HT1080 (cell line): ENCODE data around the gene HSD11B2. TPM values are rescaled to one million over a fixed set of nuclear protein-coding genes. Genes with fewer than 3 reads are reported as not detected.
A peak's percentile ranks its signal among the peaks of the same experiment; 100 is the strongest.

Source experiments
- DNase-seq: peaks from one replicate; pipeline ENCODE4 v3.0.0-alpha.2; 2015; ENCODE audit warnings: low read depth
- total RNA-seq: library from RNA; depleted of rRNA; stranded (reverse); fragments of >200 nt; shearing (Covaris generic); gene quantifications from 2 replicates; pipeline ENCODE4 v1.2.3, GENCODE V29; 2014

HSD11B2 gene
- total RNA-seq, 1 experiment from 2014 or later = 1.0 TPM

DNA sequence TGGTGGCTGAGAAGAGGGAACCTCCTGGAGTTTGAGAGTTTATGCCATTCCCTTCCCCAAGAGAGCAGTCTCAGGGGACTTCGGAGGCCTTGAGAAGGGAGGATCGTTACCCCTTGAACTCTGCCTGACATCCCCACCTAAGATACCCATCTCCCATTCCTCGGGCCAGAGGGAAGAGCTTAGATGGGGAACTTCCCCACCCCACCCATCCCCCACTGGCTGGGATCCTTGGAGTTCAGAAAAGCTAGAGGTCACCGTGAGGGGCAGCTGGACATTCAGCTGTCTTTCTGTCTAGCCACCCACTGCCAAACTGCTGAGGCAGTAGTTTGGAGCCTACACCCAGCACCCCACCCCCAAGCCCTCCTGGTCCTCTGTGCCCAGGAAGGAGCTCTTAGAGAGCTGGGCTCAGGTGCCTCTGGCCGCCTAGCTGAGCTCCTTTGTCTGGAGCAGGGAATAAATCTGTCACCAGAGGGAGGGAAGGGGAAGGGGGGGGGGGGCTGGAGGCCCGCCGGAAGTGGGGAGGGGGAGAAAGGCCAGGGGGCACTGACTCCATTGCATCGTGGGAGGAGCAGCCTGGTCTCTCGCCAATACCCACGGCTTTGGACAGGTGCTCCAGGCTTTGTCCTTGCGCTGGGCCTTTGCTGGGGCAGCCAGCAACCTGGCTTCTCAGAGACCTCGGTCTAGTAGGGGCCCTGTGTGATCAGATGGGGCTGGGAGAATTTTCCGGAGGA lies 1.0 kb downstream of the HSD11B2 start:
- no peak for DNase-seq

DNA sequence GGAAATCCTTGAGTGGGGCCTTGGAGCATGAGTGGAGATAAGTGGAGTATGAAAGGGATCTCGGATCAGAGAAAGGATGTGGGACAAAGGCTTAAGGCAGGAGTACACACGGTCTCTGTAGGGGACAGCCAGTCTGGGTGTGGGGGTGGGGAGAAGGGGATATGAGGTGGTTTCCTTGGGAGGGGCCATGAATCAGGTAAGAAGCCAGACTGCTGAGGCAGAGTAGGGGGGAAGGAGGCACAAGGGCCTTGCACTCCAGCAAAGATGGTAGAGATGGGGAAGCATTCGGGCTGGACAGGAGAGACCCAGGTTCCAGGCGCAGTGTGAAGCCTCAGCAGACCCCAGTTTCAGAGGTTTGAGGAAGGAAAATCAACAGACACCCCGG lies 1.6 kb downstream of the HSD11B2 start:
- no peak for DNase-seq

DNA sequence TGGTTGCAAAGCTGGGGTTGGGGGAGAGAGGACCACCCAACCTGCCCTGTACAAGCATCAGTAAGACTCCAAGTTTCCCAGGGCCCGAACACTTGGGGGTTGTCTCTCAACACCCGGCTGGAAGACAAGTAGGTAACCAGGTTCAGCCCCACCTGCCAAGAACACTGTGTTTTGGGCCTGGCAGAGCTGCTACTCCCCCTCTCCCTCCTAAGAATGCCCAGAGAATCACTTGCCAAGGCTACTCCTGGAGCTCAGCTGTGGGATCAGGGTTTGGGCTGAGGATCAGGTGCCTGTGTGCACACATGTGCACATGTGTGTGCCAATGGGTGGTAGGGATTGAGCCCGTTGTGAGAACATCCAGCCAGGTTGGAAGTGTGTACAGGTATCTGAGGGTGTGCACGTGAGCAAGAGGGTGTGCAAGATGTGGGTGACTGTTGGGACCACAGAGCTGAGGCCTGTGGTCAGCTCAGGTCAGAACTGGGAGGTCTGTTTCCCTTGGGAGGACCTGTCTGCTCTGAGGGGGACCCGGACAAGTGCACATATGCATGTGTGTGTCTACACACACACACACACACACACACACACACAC lies 2.3 kb downstream of the HSD11B2 start:
- no peak for DNase-seq

DNA sequence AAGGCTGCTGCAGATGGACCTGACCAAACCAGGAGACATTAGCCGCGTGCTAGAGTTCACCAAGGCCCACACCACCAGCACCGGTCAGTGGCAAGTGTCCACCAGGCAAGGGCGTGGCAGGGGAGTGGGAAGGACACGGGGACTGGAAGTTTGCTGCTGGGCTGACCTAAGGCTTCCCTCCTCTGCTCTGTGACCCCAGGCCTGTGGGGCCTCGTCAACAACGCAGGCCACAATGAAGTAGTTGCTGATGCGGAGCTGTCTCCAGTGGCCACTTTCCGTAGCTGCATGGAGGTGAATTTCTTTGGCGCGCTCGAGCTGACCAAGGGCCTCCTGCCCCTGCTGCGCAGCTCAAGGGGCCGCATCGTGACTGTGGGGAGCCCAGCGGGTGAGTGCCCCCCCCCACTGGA lies 4.8 kb downstream of the HSD11B2 start:
- no peak for DNase-seq

DNA sequence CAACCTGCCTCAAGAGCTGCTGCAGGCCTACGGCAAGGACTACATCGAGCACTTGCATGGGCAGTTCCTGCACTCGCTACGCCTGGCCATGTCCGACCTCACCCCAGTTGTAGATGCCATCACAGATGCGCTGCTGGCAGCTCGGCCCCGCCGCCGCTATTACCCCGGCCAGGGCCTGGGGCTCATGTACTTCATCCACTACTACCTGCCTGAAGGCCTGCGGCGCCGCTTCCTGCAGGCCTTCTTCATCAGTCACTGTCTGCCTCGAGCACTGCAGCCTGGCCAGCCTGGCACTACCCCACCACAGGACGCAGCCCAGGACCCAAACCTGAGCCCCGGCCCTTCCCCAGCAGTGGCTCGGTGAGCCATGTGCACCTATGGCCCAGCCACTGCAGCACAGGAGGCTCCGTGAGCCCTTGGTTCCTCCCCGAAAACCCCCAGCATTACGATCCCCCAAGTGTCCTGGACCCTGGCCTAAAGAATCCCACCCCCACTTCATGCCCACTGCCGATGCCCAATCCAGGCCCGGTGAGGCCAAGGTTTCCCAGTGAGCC lies 5.8 kb downstream of the HSD11B2 start:
- DNase-seq = no peak

DNA sequence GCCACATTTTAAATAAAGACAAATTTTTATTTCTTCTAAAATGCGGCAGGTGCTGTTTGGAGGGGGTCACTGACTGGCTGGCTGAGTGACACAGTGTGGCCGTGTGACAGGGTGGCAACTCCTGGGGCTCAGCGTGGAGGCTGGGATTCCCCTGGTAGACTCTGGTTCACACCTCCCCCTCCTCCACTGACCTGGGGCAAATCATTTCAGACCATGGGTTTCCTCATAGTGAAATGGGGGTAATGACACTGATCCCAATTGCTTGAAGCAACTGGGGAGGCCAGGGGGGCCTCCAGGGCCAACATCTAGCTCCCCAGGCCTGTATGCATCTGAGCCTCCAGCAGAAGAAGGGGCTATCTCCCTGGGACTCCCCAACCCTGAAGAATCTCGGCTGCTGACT lies 6.6 kb downstream of the HSD11B2 start:
- DNase-seq = no peak

DNA sequence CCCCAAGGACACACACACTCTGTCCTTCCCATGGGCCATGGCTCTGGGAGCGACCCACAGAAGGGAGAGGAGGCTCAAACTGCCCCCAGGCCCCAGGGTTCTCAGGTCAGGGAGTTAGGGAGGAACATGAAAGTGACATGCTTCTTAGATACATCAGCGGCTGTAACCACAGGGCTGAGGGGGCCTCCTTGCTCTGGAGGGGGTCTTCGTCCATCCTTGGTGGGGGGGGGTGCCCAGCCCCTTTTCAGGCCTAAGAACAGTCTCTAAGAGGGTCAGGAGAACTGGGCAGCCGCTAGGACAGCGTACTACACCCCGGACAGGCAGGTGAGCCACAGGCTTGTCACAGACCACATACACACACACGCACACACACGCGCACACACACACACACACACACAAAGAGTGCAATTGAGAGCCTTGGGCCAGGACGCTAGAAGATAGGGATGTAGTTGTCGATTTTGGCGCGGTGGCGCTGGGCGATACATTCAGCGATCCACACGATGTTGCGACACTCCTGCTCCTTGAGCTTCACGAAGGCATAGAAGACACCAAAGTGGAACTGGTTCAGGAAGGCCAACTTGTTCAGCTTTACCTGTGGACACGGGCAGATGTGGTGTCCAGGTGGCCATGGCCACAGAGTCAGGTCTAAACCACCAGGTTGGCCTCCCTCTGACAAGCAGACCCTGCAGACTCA lies 7.3 kb downstream of the HSD11B2 start:
- no peak for DNase-seq

DNA sequence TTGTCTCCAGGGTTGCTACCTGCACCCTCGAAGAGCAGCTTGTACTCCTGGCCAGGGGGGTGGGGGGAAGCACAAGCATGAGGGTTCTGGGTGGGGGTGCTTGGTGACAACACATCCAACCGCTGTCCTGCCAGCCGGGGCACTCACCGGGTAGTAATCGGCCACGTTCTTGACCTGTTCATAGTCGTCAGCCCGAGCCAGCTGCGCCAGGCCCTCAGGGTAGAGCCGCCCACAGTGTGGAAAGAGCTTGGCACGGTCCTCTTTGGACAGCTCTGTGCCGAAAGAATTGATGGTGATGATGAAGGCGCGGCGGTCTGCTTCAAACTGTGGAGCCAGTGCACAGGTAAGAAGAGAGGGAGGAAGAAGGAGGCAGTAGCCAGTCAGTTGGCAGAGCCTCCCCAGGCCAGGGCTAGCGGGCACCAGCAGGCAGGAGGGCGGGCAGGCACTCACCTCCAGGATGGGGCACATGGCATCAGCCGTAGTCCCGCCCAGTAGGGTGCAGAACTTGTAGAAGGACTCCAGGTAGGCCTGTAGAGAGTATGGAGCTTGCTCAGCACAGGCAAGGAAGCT lies 8.0 kb downstream of the HSD11B2 start:
- DNase-seq = no peak

DNA sequence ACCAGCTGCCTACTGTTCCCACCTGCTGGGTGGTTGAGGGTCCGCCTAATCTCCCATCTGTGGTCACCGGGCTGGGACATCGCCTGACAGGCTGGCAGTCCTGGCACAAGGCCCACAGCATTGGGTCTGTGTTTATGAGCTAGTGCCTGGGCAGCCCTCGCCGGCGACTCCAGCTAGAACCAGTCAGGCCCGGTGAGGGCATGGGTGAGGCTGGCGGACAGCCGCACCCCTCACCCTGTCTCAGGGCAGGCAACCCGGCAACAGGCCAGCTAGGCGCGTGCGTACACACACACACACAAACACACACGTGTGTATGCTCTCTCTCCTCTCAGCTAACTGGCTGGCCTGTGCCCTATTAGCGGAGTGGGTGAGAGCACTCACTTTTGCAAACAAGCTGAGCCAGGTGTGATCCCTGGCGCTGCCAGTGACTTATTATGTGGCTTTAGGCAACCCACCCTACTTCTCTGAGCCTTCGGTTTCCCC lies 10.4 kb downstream of the HSD11B2 start:
- no peak for DNase-seq

DNA sequence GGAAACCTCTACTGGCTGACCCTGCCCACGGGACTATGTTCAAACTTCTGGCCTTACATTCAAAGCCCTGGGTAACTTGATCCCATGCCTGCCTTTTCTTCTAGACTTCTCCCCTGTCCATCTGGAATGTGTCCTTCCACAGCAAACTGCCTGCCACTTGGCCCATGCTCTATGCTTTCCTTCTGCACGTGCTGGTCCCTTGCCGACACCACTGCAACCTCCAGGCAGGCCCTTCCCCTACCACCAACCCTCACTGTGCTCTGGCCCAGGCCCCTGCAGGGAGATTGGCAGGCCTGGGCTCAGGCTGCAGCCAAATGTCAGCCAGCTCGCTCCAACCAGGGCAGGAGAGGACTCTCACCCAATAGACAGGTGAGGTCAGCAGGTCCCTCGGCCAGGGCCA lies 11.0 kb downstream of the HSD11B2 start:
- no peak for DNase-seq

DNA sequence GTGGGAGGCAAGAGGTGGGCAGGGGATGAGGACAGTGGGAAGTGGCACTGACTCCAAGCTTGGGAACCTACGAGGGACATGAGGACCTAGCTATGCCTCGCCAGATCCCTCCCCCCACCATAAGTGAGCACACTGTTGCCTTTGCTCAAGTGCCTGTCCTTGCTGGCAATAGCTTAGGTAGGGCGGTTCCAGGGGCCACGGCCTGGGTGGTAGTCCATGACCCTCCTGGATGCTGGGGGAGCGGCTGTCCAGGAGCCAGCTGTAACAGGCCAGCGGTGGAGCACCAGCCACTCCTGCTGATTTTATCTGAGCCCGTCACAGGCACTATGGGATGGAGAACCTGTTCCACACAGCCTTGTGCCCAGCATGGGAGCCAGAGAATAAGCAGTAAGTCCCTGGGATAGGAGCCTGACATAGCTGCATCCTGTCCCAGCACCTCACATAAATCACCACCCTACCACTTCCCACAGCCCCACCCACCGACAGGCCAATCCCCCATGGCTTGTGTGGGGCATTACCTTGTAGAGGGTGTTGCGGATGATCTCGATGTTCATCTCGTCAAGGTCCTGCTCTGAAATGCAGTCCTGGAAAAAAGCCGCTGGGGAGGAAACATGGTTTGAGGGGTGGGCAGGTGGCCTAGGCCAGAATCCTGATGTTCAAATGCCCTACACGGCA lies 11.8 kb downstream of the HSD11B2 start:
- DNase-seq = no peak

DNA sequence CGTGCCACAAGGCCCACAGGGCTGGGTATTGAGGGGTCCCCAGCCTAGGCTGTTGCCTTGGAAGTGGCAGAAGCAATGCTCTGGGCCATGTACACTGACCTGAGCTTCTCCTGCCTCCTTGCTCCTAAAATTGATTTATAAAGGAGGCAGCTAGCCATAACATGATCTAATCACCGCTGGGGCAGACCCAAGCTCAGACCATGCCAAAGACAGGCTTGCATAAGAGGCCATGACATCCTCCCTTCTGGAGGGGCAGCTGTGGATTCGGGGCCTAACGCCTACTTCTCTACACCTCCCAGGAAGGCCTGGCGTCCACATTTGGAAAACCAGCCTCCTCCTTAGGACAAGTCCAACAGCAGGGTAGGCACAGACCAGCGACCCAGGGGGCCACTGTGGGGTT lies 12.3 kb downstream of the HSD11B2 start:
- DNase-seq = no peak

DNA sequence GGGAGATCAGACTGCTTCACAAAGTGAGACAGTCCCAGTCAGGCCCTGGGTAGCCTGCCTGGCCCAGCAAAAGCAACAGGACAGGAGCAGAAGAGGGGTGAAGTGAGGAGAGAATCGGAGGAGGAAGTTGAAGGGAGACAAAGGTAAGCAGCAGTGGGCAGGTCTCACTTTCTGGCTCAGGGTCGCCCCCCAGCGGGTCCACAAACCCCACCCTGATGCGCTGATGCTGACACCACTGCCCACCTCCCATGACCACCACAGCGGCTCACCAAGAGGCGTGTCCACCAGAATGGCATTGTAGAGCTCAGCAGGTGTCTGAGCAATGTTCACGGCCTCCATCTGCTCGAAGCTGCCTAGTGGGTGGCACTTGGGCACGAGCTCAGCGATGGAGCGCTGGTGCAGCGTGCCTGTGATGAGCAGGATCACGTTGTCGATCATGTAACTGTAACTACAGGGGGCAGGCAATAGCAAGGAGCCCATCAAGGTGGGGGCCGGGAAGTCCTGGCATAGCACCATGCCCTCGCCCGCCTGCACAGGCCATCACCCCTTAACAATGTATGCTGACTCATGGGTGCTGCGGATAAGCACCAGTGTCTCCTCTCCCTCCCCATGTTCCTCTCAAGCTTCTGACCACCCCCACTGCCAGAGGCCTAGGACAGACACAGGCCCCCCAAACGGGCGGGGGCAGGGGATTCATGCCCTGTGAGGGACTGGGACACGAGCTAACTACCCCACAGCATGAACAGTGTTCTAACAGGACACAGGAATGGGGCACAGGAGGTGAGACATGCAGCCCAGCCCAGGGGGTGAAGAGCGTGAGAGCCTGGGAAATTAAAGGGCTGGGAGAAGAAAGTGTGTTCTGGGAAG lies 13.6 kb downstream of the HSD11B2 start:
- no peak for DNase-seq

DNA sequence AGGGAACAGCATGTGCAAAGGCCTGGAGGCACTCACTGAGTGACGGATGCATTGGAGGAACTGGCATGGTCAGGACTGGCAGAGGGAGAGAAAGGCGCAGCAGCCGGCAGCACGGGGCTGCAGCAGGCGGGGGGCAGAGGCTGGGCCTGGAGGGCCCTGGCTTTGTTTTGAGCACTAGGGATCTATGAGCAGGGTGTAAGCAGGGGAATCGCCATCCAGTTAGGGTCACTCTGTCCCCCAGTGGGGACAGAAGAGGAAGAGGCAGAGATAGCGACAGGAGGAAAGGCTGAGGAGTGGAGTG lies 14.2 kb downstream of the HSD11B2 start:
- DNase-seq = no peak

DNA sequence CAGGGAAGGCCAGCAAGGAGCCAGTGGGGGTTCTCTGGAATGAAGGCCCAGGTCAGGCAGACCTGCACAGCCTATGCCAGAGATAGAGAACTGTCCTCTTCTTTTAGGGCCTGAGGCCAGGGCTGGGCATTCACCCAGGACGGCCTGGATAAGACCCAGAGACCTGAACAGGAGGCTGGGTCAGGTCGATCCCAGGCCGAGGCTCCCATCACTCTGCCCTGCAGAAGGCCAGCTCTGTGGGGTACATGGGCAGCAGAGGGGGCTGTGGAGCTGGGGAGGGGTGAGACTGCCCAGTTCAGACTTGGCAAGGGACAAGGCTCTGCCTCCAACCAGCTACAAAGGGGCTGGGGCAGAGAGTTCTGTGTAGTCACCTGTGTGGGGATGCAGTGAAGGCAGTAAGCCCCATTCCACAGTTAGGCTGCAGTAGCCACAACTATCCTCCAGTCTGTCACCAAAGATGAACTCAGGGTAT lies 14.6 kb downstream of the HSD11B2 start:
- no peak for DNase-seq

DNA sequence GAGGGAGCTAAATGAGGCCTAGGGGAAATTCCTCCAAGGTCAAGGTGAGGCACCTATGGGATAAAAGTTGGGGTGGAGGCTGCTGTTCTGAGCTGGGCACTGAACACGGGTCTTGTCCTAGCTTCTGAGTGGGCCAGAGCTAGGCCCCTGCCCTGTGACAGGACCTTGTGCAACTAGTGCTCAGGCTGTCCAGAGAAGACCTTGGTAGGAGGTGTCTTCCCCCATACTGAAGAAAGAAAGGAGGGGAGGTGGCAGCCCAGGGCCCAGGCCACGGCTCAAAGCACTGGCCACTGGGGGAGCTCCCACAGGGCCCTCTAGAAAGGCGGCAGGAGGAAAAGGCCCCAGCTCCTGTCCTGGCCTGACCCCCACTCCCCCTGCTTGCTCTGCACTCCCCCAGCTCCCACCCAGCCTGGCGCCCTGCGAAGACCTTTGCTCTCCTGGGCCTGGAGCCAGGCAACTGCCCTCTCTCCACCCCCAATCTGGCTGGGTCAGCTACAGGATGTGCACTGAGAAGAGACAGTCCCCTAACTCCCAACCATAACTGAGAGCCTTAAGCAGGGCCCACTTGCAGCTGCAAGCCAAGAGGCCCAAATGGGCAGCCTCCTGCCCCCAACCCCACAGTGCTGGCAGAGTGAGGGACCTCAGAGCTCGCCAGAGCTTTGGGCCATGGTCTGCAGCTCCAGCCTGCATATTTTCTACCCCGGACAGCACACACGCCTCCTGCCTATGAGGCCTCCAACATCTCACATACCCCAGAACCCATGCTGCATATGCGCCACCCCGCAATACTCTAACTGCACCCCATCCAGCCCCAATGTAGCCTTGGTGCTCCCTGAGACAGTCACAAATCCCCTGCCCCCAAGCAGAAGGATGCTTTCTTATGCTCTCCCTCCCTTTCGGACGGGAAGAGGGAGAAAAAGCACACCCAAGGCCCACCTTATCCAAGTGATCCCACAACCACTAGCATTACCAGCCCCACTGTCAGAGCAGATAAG lies 15.3 kb downstream of the HSD11B2 start:
- no peak for DNase-seq

DNA sequence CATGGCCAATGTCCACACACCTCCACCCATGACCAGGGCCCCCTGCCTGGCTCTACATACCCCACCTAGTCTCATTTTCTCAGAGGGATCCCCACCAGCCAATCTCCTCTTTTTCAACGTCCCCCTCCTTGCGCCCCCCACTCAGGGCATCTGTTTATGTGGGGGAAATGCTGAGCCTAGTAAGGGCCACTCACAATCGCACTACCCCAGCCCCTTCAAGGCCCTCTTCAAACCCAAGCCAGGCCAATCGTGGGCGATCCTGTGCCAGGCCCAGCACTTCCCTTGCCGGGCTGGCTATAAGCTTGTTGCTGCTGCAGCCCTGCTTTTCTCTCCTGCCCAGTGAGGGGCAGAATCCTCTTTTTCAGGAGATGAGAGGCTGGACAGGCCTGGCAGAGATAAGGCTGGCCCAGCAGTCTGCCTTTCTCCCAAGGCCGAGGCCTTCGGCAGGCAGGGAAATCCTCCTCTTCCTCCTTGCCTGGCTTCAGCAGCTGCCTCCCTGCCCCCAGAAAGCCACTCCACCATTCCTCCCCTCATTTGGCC lies 16.1 kb downstream of the HSD11B2 start:
- DNase-seq = no peak

DNA sequence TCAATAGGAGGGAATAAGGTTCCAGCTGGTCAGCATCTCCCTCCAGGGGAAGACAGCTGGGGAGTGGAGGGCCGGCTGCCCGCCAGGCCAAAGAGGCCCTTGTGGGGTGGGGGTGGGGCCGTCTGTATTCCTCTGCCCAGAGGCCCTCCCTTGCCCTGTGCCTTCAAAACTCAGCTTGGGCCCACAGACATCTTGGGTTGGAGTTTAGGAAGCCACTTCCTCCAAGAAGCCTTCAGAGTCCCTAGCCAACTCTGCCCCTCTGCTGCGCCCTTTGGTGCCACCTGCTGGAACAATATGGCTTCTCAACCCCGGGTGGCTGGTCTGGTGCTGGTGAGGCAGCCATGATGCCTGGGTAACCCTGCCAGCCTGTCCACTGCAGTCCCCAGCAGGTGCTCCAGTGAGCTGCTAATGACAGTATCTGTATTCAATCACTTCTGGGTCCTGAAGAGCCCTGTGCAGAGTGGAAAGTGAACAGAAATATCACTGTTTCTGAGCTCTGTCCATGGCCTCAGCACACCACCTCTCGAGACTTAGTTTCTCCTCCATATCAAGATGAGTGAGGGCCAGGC lies 16.7 kb downstream of the HSD11B2 start:
- DNase-seq = peak; percentile 71

DNA sequence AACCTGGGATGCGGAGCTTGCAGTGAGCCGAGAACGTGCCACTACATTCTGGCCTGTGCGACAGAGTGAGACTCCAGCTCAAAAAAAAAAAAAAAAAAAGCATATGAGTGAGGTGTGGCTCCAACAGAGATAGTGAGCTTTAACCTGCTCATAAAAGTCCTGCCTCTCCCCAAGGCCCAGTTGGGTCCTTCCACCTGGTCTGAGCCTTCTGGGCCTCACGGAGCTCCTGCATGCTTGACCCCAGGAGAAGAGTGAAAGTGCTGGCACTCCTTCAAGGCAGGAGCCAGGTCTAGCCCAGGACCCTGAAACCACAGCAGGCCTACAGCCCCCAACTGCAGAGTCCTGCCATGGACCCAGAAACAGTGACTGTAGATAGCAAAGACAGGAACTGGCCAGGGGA lies 17.7 kb downstream of the HSD11B2 start:
- no peak for DNase-seq
